H1 (cell line): Measurements from ENCODE around the gene CD7. TPM values are rescaled to one million over a fixed set of nuclear protein-coding genes. Genes with fewer than 3 reads are reported as not detected.

Experiments used
- EZH2 ChIP-seq: fragments of 200-600 bp; sonication (generic); IDR thresholded peaks from 2 replicates; pipeline ENCODE4 v1.7.1; 2012; ENCODE audit warnings: low read depth, mild to moderate bottlenecking, moderate library complexity, low read length, inconsistent platforms; ENCODE audit not compliant: severe bottlenecking
- POU5F1 ChIP-seq: IDR thresholded peaks from 2 replicates; pipeline ENCODE4 v1.6.1; 2011; ENCODE audit warnings: low read depth, mild to moderate bottlenecking, low read length, moderate library complexity
- RXRA ChIP-seq: IDR thresholded peaks from 2 replicates; pipeline ENCODE4 v1.6.1; 2011; ENCODE audit warnings: low read depth, mild to moderate bottlenecking, low read length, moderate library complexity; ENCODE audit not compliant: insufficient read depth
- polyA plus RNA-seq, 7 experiments: library from polyadenylated mRNA; depleted of rRNA in 3 of 7; stranded (reverse) in 5 of 7; unstranded in 2 of 7; fragments of >200 nt in 5 of 7; fragments of 200-250 nt in 2 of 7; gene quantifications; 1 replicate in 5 of 7; 2 replicates in 1 of 7; 4 replicates in 1 of 7; pipeline versions ENCODE4 v1.2.1 to v1.2.3, GENCODE V29; 2011 to 2013; ENCODE audit warnings: missing spikeins in 2 of 7, mixed read lengths in 2 of 7
- total RNA-seq: library from RNA; stranded (reverse); fragmentation: NEBNext Ultra II Directional; extraction: Animal tissue kit (Norgen Biotek cat#: 25700); gene quantifications from 2 replicates; pipeline ENCODE4 v1.2.1, GENCODE V29; 2021
- TF ChIP-seq, protein P1 (sequence below): IDR thresholded peaks from 2 replicates; pipeline ENCODE4 v1.6.1; 2012; ENCODE audit warnings: low read length, inconsistent platforms
- TF ChIP-seq, protein P2 (sequence below): IDR thresholded peaks from 2 replicates; pipeline ENCODE4 v1.6.1; 2011; ENCODE audit warnings: low read depth, mild to moderate bottlenecking, low read length; ENCODE audit not compliant: insufficient read depth

CD7 gene
- total and polyA plus RNA-seq, 2 of the 8 experiments (the other 6 are each of a cell fraction or from before 2014, with no cell fraction given), result 0.83 to 0.86 TPM

DNA sequence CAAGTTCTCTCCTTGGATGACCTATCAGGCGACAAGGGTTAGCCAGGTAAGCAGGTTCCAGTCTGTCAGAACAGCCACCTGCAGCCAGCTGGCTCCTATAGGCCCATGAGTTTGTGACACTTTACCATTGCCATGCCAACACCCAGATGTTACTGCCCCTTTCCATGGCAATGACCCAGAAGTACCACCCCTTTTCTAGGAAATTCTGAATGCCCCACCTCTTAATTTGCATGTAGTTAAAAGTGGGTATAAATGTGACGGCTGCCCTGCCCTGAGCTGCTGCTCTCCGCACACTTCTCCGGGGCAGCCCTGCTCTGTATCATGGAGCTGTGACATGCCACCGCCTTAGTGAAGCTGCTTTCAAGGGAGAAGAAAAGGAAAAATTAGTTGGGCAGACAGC, 26.2 kb upstream of the CD7 start (continued):
- TF ChIP-seq, protein P1, sequence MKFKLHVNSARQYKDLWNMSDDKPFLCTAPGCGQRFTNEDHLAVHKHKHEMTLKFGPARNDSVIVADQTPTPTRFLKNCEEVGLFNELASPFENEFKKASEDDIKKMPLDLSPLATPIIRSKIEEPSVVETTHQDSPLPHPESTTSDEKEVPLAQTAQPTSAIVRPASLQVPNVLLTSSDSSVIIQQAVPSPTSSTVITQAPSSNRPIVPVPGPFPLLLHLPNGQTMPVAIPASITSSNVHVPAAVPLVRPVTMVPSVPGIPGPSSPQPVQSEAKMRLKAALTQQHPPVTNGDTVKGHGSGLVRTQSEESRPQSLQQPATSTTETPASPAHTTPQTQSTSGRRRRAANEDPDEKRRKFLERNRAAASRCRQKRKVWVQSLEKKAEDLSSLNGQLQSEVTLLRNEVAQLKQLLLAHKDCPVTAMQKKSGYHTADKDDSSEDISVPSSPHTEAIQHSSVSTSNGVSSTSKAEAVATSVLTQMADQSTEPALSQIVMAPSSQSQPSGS, result no peak
- no peak for TF ChIP-seq RXRA
- TF ChIP-seq, protein P2, sequence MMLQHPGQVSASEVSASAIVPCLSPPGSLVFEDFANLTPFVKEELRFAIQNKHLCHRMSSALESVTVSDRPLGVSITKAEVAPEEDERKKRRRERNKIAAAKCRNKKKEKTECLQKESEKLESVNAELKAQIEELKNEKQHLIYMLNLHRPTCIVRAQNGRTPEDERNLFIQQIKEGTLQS, result no peak
- TF ChIP-seq POU5F1, result no peak
- TF ChIP-seq EZH2, result no peak
